Mucosa of descending colon (tissue), 3 donors: Measurements from ENCODE around the gene LHCGR. TPM values are rescaled to one million over a fixed set of nuclear protein-coding genes. Genes with fewer than 3 reads are reported as not detected.

Experiments
- ATAC-seq: fragments of 200-7000 bp; cut with Tn5 transposase; one replicate; pipeline ENCODE4 v1.9.1; 2020; ENCODE audit warnings: mild to moderate bottlenecking, moderate library complexity
- DNase-seq, 3 donors: peaks; one replicate each; pipeline ENCODE4 v3.0.0-alpha.2; 2020
- H3K36me3 ChIP-seq: fragments of 200-600 bp; one replicate; pipeline ENCODE4 v1.8.0; 2021; ENCODE audit warnings: low read depth, mild to moderate bottlenecking
- H3K4me1 ChIP-seq: fragments of 200-600 bp; one replicate; pipeline ENCODE4 v1.8.0; 2021; ENCODE audit warnings: low read depth, mild to moderate bottlenecking
- H3K4me3 ChIP-seq: fragments of 200-600 bp; one replicate; pipeline ENCODE4 v1.8.0; 2021; ENCODE audit warnings: mild to moderate bottlenecking
- H3K9me3 ChIP-seq: fragments of 200-600 bp; one replicate; pipeline ENCODE4 v1.8.0; 2021; ENCODE audit warnings: mild to moderate bottlenecking
- intact Hi-C, 2 donors: fragments of 100-400 bp; cut with DNase I in 1 of 2; cut with micrococcal nuclease in 1 of 2; formaldehyde crosslinking; loops; one replicate each; pipeline versions ENCODE4 v1.11.0 to v1.11.1; 2022; cut with DNase I, micrococcal nuclease
- total RNA-seq, 3 donors: library from RNA; stranded (reverse); fragmentation: NEBNext Ultra II Directional in 2 of 3; extraction: Animal tissue kit (Norgen Biotek cat#: 25700) in 2 of 3; gene quantifications; one replicate each; pipeline versions ENCODE4 v1.2.1 to v1.2.4, GENCODE V29; 2021 to 2023
- TF ChIP-seq, protein P1 (sequence below): fragments of 200-600 bp; IDR thresholded peaks from one replicate; pipeline ENCODE4 v1.8.0; 2022; ENCODE audit warnings: antibody characterized with exemption, mild to moderate bottlenecking
- donor health status: DM: no; HTN: no; CAD: no; lungs with moderate emphysema.
- donor health status: DM: no; HTN: no; CAD: no.
- donor health status: DM: no; HTN: yes; CAD: no.

LHCGR gene
- total RNA-seq, 3 donors from 2014 or later: not detected

DNA sequence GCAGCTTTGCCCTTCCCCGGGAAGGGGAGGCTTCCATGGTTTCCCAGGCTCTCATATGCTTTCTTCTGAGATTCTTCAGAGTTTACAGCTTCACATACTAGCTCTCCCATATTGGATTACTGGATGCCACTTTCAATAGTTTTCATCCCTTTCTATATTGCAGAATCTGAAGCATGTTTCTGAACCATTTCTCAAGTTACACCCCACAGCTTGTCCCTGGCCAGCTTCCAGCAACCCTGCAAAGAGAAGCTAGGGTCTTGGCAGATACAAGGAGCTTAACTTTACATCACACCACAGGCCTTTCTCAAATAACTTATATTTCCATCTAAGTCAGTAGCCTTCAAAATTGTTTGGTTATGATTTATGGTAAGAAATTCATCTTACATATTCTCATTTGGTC is 39.6 kb downstream of the LHCGR start:
- no peak for ATAC-seq

DNA sequence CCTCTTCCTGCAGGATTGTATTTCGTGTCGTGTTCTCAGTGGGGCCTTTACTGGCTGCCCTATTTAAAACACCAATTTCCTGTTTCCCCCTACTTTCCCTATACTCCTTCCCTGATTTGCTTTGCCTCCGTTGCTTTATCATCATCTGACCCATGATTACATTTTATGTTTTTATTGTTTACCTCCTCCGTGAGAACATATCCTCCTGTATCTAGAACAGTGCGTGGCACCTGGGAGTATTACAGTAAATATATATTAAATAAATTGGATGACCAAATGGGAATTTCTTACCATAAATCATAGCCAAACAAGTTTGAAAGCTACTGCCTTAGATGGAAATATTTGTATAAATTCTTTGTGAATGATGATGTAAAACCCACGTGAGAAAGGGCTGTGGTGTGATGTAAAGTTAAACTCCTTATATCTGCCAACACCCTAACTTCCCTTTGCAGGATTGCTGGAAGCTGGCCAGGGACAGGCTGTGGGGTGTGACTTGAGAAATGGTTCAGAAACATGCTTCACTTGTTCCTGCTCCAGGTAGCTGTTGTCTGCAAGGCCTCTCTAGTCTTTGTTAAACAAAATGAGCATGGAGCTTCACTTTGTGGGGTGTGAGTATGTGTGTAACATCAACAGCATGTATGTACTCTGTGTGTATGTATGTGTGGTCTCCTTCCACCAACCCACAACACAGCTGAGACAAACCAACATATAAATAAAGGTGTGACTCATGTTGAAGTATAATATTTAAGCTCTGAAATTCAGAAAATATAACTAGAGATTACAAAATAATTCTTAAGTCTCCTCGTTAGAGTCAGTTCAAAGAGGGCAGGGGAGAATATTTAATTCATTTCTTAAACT is 40.3 kb downstream of the LHCGR start:
- DNase-seq (peak; percentile 86 to 91 (median 89)), ATAC-seq (peak; percentile 92)
- intact Hi-C loops: no loop called here
- Histone ChIP-seq H3K9me3 (no peaks in the 10 kb centered on the region), H3K4me1 (peaks cover 15% of the 10 kb centered on the region), H3K4me3 (no peak overlapping the region), H3K36me3 (no peaks in the 10 kb centered on the region)
- TF ChIP-seq, protein P1, sequence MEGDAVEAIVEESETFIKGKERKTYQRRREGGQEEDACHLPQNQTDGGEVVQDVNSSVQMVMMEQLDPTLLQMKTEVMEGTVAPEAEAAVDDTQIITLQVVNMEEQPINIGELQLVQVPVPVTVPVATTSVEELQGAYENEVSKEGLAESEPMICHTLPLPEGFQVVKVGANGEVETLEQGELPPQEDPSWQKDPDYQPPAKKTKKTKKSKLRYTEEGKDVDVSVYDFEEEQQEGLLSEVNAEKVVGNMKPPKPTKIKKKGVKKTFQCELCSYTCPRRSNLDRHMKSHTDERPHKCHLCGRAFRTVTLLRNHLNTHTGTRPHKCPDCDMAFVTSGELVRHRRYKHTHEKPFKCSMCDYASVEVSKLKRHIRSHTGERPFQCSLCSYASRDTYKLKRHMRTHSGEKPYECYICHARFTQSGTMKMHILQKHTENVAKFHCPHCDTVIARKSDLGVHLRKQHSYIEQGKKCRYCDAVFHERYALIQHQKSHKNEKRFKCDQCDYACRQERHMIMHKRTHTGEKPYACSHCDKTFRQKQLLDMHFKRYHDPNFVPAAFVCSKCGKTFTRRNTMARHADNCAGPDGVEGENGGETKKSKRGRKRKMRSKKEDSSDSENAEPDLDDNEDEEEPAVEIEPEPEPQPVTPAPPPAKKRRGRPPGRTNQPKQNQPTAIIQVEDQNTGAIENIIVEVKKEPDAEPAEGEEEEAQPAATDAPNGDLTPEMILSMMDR: no peak

More for the DNA sequence above, 39.6 kb downstream of the LHCGR start:
- Histone ChIP-seq H3K4me1 (peaks cover 15% of the 10 kb centered on the region), H3K9me3 (no peaks in the 10 kb centered on the region), H3K4me3 (no peak overlapping the region), H3K36me3 (no peaks in the 10 kb centered on the region)
- DNase-seq: no peak
- intact Hi-C loops: no loop called here
- TF ChIP-seq, protein P1: no peak

DNA sequence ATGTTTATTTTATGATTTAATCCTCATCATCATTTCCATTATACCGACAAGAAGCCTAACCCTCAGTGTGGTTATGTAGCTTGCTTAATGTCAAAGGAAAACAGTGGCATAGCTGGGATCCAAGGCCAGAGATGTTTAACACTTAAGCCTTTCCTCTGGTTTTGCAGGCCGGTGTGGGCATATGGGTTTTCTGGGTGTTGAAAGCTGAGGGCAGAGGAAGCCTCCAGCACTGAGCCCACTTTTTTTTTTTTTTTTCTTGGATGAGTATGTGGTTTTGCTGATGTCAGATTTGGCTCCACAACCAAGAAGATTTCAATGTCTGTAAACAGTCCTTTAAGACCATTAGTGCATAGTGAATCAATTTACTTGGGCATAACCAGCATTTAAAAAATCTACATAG is 41.3 kb downstream of the LHCGR start:
- intact Hi-C loops: no loop called here
- DNase-seq (no peak), ATAC-seq (no peak)
- H3K36me3 ChIP-seq: no peaks in the 10 kb centered on the region
- peaks cover 15% of the 10 kb centered on the region for H3K4me1 ChIP-seq
- H3K9me3 ChIP-seq: no peaks in the 10 kb centered on the region
- H3K4me3 ChIP-seq: no peak overlapping the region
- TF ChIP-seq, protein P1: no peak

DNA sequence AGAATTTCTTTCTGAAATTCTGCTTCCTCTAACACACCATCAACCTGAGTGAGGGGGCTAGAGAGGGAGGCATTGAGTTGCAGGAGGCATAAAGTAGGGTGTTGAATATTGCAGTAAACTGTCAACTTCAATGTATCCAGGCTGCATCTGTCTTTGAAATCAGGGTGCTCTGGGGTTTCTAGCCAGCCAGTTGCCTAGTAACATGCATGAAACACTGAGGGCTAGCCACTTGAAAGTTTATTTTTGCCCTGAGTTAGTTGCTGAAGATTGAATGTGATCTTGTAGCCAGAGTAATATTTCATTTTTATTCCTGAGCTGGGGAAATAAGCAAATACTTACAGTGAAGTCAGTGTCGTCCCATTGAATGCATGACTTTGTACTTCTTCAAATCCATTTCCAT is 41.9 kb downstream of the LHCGR start:
- no peak overlapping the region for H3K4me3 ChIP-seq
- ATAC-seq (no peak), DNase-seq (peak in 1 of 3 donors; percentile 16)
- TF ChIP-seq, protein P1: no peak
- no peaks in the 10 kb centered on the region for H3K36me3 ChIP-seq
- H3K4me1 ChIP-seq: peaks cover 15% of the 10 kb centered on the region
- H3K9me3 ChIP-seq: no peaks in the 10 kb centered on the region
- intact Hi-C loops: no loop called here

DNA sequence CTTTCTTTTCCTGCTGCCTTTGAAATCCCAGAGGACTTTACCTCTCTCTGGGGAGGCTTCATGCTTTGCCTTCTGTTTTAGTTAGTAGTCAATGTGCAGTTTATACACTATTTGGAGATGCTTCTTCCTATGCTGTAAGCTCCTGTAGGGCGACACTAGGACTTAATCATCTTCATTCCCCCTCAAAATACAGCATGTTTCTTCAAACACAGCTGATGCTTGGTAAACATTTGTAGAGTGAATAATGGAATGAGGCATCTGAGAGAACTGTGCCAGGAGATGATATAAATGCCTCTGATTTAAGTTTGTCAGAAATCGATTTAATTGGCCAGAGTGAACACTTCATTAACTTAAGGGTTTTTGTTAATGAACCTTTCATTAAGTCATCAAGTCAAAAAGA is 43.4 kb downstream of the LHCGR start:
- TF ChIP-seq, protein P1: no peak
- DNase-seq (no peak), ATAC-seq (no peak)
- intact Hi-C loops: no loop called here
- Histone ChIP-seq H3K9me3 (no peaks in the 10 kb centered on the region), H3K36me3 (no peaks in the 10 kb centered on the region), H3K4me3 (no peak overlapping the region), H3K4me1 (peaks cover 15% of the 10 kb centered on the region)
